Measurements from ENCODE around the gene GPR161.

DNA sequence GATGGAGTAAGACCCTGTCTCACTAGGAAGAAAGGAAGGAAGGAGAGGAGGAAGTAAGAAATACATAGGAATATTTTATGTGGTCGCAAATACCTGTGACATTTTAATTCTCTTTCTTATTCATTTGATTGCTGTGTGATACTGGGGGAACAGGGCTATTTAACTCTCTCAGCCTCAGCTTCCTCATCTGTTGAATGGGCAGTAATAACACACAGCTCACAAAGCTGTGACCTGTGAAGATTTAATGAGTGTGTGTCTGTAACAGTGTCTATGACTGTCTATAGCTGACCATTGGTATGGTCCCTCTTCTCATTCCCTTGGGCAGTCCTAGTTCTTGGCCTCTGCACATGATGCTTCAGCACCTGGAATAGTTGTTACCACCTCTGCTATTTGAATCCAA is 13.6 kb upstream of the GPR161 start:
- TF ChIP-seq POLR2A (IDR thresholded peaks at IDR 0.05) (no peak), POLR2AphosphoS5 (IDR thresholded peaks at IDR 0.05) (no peak), EP300 (IDR thresholded peaks at IDR 0.05) (no peak)
- TF ChIP-seq, protein P1, sequence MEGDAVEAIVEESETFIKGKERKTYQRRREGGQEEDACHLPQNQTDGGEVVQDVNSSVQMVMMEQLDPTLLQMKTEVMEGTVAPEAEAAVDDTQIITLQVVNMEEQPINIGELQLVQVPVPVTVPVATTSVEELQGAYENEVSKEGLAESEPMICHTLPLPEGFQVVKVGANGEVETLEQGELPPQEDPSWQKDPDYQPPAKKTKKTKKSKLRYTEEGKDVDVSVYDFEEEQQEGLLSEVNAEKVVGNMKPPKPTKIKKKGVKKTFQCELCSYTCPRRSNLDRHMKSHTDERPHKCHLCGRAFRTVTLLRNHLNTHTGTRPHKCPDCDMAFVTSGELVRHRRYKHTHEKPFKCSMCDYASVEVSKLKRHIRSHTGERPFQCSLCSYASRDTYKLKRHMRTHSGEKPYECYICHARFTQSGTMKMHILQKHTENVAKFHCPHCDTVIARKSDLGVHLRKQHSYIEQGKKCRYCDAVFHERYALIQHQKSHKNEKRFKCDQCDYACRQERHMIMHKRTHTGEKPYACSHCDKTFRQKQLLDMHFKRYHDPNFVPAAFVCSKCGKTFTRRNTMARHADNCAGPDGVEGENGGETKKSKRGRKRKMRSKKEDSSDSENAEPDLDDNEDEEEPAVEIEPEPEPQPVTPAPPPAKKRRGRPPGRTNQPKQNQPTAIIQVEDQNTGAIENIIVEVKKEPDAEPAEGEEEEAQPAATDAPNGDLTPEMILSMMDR (IDR thresholded peaks at IDR 0.05) = no peak
